Caco-2 (cell line): ENCODE measurements around the gene ADARB2. TPM values are rescaled to one million over a fixed set of nuclear protein-coding genes. Genes with fewer than 3 reads are reported as not detected.

Experiments
- BruUV-seq: library from RNA; stranded (reverse); fragments of 400-500 nt; replicated peaks from 2 replicates; lab custom pipeline; 2021; lab: Mats Ljungman, UMichigan
- CTCF ChIA-PET: fragments of 300-600 bp; sonication (Branson Sonifier 250); formaldehyde crosslinking; loops from one replicate; lab custom pipeline; 2022; ENCODE audit warnings: antibody characterized with exemption; lab: Charles Lee
- POLR2A ChIA-PET: fragments of 300-600 bp; sonication (Branson Sonifier 250); formaldehyde crosslinking; loops from one replicate; lab custom pipeline; 2022; ENCODE audit warnings: antibody characterized with exemption; lab: Charles Lee
- DNase-seq, 2 experiments: peaks; one replicate each; pipeline versions ENCODE4 v3.0.0 to v3.0.0-alpha.2; 2020 to 2022
- H3K27me3 ChIP-seq: replicated peaks from 2 replicates; pipeline ENCODE4 v1.6.0; 2011; ENCODE audit warnings: low read length; ENCODE audit not compliant: control insufficient read depth, insufficient read depth
- H3K36me3 ChIP-seq: 2 replicates; pipeline ENCODE4 v1.5.1; 2011; ENCODE audit warnings: low read length; ENCODE audit not compliant: control insufficient read depth, insufficient read depth
- H3K4me1 ChIP-seq: fragments of 250-450 bp; sonication (Bioruptor Pico); 2 replicates; pipeline ENCODE4 v1.5.1; 2020; ENCODE audit warnings: mild to moderate bottlenecking
- H3K4me3 ChIP-seq: 2 replicates; pipeline ENCODE4 v1.5.1; 2011; ENCODE audit warnings: low read depth, mild to moderate bottlenecking, control low read depth, low read length
- H3K9me3 ChIP-seq: fragments of 250-450 bp; sonication (Bioruptor Pico); 2 replicates; pipeline ENCODE4 v1.5.1; 2020; ENCODE audit warnings: mild to moderate bottlenecking, moderate library complexity
- H3K27ac Mint-ChIP-seq: one replicate; pipeline ENCODE4 v1.8.0; 2022; ENCODE audit warnings: mixed read lengths; ENCODE audit not compliant: unreplicated experiment
- H3K27me3 Mint-ChIP-seq: one replicate; pipeline ENCODE4 v1.8.0; 2022; ENCODE audit warnings: mixed read lengths; ENCODE audit not compliant: insufficient read depth, unreplicated experiment
- H3K36me3 Mint-ChIP-seq: one replicate; pipeline ENCODE4 v1.8.0; 2022; ENCODE audit warnings: mild to moderate bottlenecking, mixed read lengths; ENCODE audit not compliant: insufficient read depth, unreplicated experiment
- H3K4me1 Mint-ChIP-seq: one replicate; pipeline ENCODE4 v1.8.0; 2022; ENCODE audit warnings: low read depth, mixed read lengths; ENCODE audit not compliant: unreplicated experiment
- H3K4me3 Mint-ChIP-seq: one replicate; pipeline ENCODE4 v1.8.0; 2022; ENCODE audit warnings: mild to moderate bottlenecking, moderate library complexity, mixed read lengths; ENCODE audit not compliant: unreplicated experiment
- H3K9me3 Mint-ChIP-seq: one replicate; pipeline ENCODE4 v1.8.0; 2022; ENCODE audit warnings: mixed read lengths; ENCODE audit not compliant: unreplicated experiment
- CTCF ChIP-seq, 2 experiments: fragments of 200-600 bp in 1 of 2; IDR thresholded peaks; 1 replicate in 1 of 2; 2 replicates in 1 of 2; pipeline versions ENCODE4 v1.5.1 to v1.8.0; 2011 to 2022; ENCODE audit warnings: antibody characterized with exemption in 1 of 2, control low read depth in 1 of 2, inconsistent platforms in 1 of 2, low read depth in 1 of 2, low read length in 1 of 2, mild to moderate bottlenecking in 1 of 2, moderate library complexity in 1 of 2; ENCODE audit not compliant: insufficient read depth in 1 of 2, severe bottlenecking in 1 of 2, unreplicated experiment in 1 of 2
- intact Hi-C: fragments of 100-400 bp; cut with micrococcal nuclease; formaldehyde crosslinking; loops from one replicate; pipeline ENCODE4 v1.10.0; 2022; ENCODE audit not compliant: unreplicated experiment
- total RNA-seq: library from RNA; stranded (reverse); gene quantifications from 2 replicates; pipeline ENCODE4 v1.2.3, GENCODE V29; 2022

The ADARB2 gene
- total RNA-seq, 1 experiment from 2014 or later: 0.27 TPM

- H3K4me1 ChIP-seq: no peaks in the 10 kb centered on the region
- no peaks in the 10 kb centered on the region for H3K27me3 ChIP-seq
- H3K27ac Mint-ChIP-seq: no peak overlapping the region
- no peak overlapping the region for H3K4me3 Mint-ChIP-seq
- H3K9me3 Mint-ChIP-seq: no peaks in the 10 kb centered on the region
- POLR2A ChIA-PET: no interaction called here
- peak in 1 of 2 experiments; percentile 32 for DNase-seq
- intact Hi-C loops: loop anchor here (5.0 kb wide), 1 partner anchor 193 kb away; no protein-coding TSS in a partner anchor
- no peaks in the 10 kb centered on the region for H3K9me3 ChIP-seq
- no peak overlapping the region for H3K4me3 ChIP-seq
- no peaks in the 10 kb centered on the region for H3K36me3 Mint-ChIP-seq
- TF ChIP-seq CTCF (IDR thresholded peaks at IDR 0.05; ENCODE audit: insufficient read depth in 1 of 2, low read depth in 1 of 2, low read length in 1 of 2, severe bottlenecking in 1 of 2, unreplicated experiment in 1 of 2): no peak
- H3K4me1 Mint-ChIP-seq: no peaks in the 10 kb centered on the region
- CTCF ChIA-PET: no interaction called here
- H3K27me3 Mint-ChIP-seq: peaks cover 3% of the 10 kb centered on the region
- no peaks in the 10 kb centered on the region for H3K36me3 ChIP-seq
- BruUV-seq: no TSS peak
Measured at GRCh38 chr10:1174022-1174421, 563.3 kb downstream of the ADARB2 start.

GRCh38 chr10:1173091-1173490 lies 564.2 kb downstream of the ADARB2 start:
- H3K27me3 Mint-ChIP-seq: peaks cover 3% of the 10 kb centered on the region
- Histone ChIP-seq H3K4me3 (no peak overlapping the region), H3K9me3 (no peaks in the 10 kb centered on the region), H3K4me1 (no peaks in the 10 kb centered on the region), H3K27me3 (no peaks in the 10 kb centered on the region), H3K36me3 (no peaks in the 10 kb centered on the region)
- BruUV-seq: no TSS peak
- H3K9me3 Mint-ChIP-seq: no peaks in the 10 kb centered on the region
- peak in 1 of 2 experiments; percentile 30 for DNase-seq
- H3K4me3 Mint-ChIP-seq: no peak overlapping the region
- H3K4me1 Mint-ChIP-seq: no peaks in the 10 kb centered on the region
- CTCF ChIA-PET: no interaction called here
- no peak overlapping the region for H3K27ac Mint-ChIP-seq
- POLR2A ChIA-PET: no interaction called here
- H3K36me3 Mint-ChIP-seq: no peaks in the 10 kb centered on the region
- intact Hi-C loops: loop anchor here (5.0 kb wide), 1 partner anchor 194 kb away; no protein-coding TSS in a partner anchor
- TF ChIP-seq CTCF (IDR thresholded peaks at IDR 0.05; ENCODE audit: insufficient read depth in 1 of 2, low read depth in 1 of 2, low read length in 1 of 2, severe bottlenecking in 1 of 2, unreplicated experiment in 1 of 2): no peak

- H3K27ac Mint-ChIP-seq: no peak overlapping the region
- H3K27me3 ChIP-seq: no peaks in the 10 kb centered on the region
- no TSS peak for BruUV-seq
Measured at GRCh38 chr10:1172256-1172984, 564.9 kb downstream of the ADARB2 start.

More at GRCh38 chr10:1172256-1172984, 564.9 kb downstream of the ADARB2 start:
- intact Hi-C loops: loop anchor here (5.0 kb wide), 1 partner anchor 195 kb away; no protein-coding TSS in a partner anchor
- H3K36me3 ChIP-seq: no peaks in the 10 kb centered on the region
- no peaks in the 10 kb centered on the region for H3K36me3 Mint-ChIP-seq
- ChIA-PET CTCF (no interaction called here), POLR2A (no interaction called here)
- peaks cover 8% of the 10 kb centered on the region for H3K27me3 Mint-ChIP-seq
- no peak for TF ChIP-seq CTCF (IDR thresholded peaks at IDR 0.05; ENCODE audit: insufficient read depth in 1 of 2, low read depth in 1 of 2, low read length in 1 of 2, severe bottlenecking in 1 of 2, unreplicated experiment in 1 of 2)
- no peaks in the 10 kb centered on the region for H3K9me3 ChIP-seq
- no peak overlapping the region for H3K4me3 ChIP-seq
- no peaks in the 10 kb centered on the region for H3K4me1 Mint-ChIP-seq
- H3K4me1 ChIP-seq: no peaks in the 10 kb centered on the region
- no peaks in the 10 kb centered on the region for H3K9me3 Mint-ChIP-seq
- H3K4me3 Mint-ChIP-seq: no peak overlapping the region
- peak in 1 of 2 experiments; percentile 27 for DNase-seq
